DOHH2 (cell line): Measurements from ENCODE around the gene CCDC88C.

Source experiments
- H3F3A ChIP-seq: fragments of 200-600 bp; sonication (generic), shearing (Covaris generic); 2 replicates; pipeline ENCODE4 v1.6.0; 2016; ENCODE audit warnings: antibody characterized with exemption, mild to moderate bottlenecking; ENCODE audit not compliant: control insufficient read depth, insufficient read depth
- H3K27ac ChIP-seq: fragments of 200-600 bp; sonication (generic); 2 replicates; pipeline ENCODE4 v1.5.1; 2014; ENCODE audit warnings: low read depth, mild to moderate bottlenecking, low read length, moderate library complexity
- H3K27me3 ChIP-seq: fragments of 200-600 bp; sonication (generic); 2 replicates; pipeline ENCODE4 v1.6.1; 2014; ENCODE audit warnings: mild to moderate bottlenecking, low read length, mixed read lengths; ENCODE audit not compliant: control insufficient read depth
- H3K36me3 ChIP-seq: fragments of 200-600 bp; sonication (generic); 2 replicates; pipeline ENCODE4 v1.6.1; 2014; ENCODE audit warnings: mild to moderate bottlenecking, low read length, moderate library complexity, mixed read lengths; ENCODE audit not compliant: control insufficient read depth
- H3K4me1 ChIP-seq: fragments of 200-600 bp; sonication (generic); 2 replicates; pipeline ENCODE4 v1.6.1; 2014; ENCODE audit warnings: mild to moderate bottlenecking, low read length, mixed read lengths; ENCODE audit not compliant: control insufficient read depth
- H3K4me2 ChIP-seq: fragments of 200-600 bp; sonication (generic); 2 replicates; pipeline ENCODE4 v1.6.0; 2014; ENCODE audit warnings: mild to moderate bottlenecking, low read length, moderate library complexity
- H3K4me3 ChIP-seq: fragments of 200-600 bp; sonication (generic); 2 replicates; pipeline ENCODE4 v1.5.1; 2014; ENCODE audit warnings: mild to moderate bottlenecking, low read length, mixed read lengths
- H3K79me2 ChIP-seq: fragments of 200-600 bp; sonication (generic); 2 replicates; pipeline ENCODE4 v1.6.1; 2014; ENCODE audit warnings: mild to moderate bottlenecking, low read length, mixed read lengths; ENCODE audit not compliant: control insufficient read depth
- H3K9me2 ChIP-seq: fragments of 200-600 bp; sonication (generic); replicated peaks from 2 replicates; pipeline ENCODE4 v1.6.1; 2014; ENCODE audit warnings: mild to moderate bottlenecking, low read length, mixed read lengths; ENCODE audit not compliant: control insufficient read depth
- H3K9me3 ChIP-seq: fragments of 200-600 bp; sonication (generic); 2 replicates; pipeline ENCODE4 v1.6.1; 2014; ENCODE audit warnings: antibody characterized with exemption, low read length, mixed read lengths; ENCODE audit not compliant: control insufficient read depth, insufficient read depth
- H4K20me1 ChIP-seq: fragments of 200-600 bp; sonication (generic); 2 replicates; pipeline ENCODE4 v1.6.0; 2014; ENCODE audit warnings: low read depth, mild to moderate bottlenecking, antibody characterized with exemption, low read length, moderate library complexity; ENCODE audit not compliant: control insufficient read depth, insufficient read depth
- CTCF ChIP-seq: fragments of 200-600 bp; sonication (generic); IDR thresholded peaks from one replicate; pipeline ENCODE4 v1.5.1; 2014; ENCODE audit warnings: antibody characterized with exemption, mild to moderate bottlenecking, low read depth, low read length; ENCODE audit not compliant: poor library complexity, severe bottlenecking
- EZH2phosphoT487 ChIP-seq: fragments of 200-600 bp; sonication (generic); IDR thresholded peaks from 2 replicates; pipeline ENCODE4 v1.6.1; 2017; ENCODE audit warnings: borderline replicate concordance, mild to moderate bottlenecking, antibody characterized with exemption, low read length, moderate library complexity, mixed read lengths

The CCDC88C gene

GRCh38 chr14:91293281-91293680 is 124.3 kb downstream of the CCDC88C start:
- H3K27me3 ChIP-seq: no peaks in the 10 kb centered on the region
- H3K36me3 ChIP-seq: peaks cover 96% of the 10 kb centered on the region

GRCh38 chr14:91292491-91292890 is 125.1 kb downstream of the CCDC88C start:
- H3K36me3 ChIP-seq: peaks cover 96% of the 10 kb centered on the region

More at GRCh38 chr14:91293281-91293680, 124.3 kb downstream of the CCDC88C start:
- Histone ChIP-seq H4K20me1 (no peaks in the 10 kb centered on the region), H3K9me2 (no peaks in the 10 kb centered on the region), H3K9me3 (no peaks in the 10 kb centered on the region), H3F3A (peaks cover 16% of the 10 kb centered on the region), H3K4me3 (no peak overlapping the region), H3K4me2 (no peak overlapping the region), H3K4me1 (no peaks in the 10 kb centered on the region), H3K27ac (no peak overlapping the region), H3K79me2 (no peaks in the 10 kb centered on the region; the same call in 1 of the 2 replicates)
- no peak for TF ChIP-seq EZH2phosphoT487
- TF ChIP-seq CTCF: no peak

GRCh38 chr14:91291786-91292405 is 125.7 kb downstream of the CCDC88C start:
- H3K27ac ChIP-seq: no peak overlapping the region
- no peak overlapping the region for H3K4me3 ChIP-seq
- TF ChIP-seq CTCF (no peak), EZH2phosphoT487 (no peak)
- H3K4me1 ChIP-seq: peaks cover 4% of the 10 kb centered on the region
- H3F3A ChIP-seq: peaks cover 29% of the 10 kb centered on the region
- no peak overlapping the region for H3K4me2 ChIP-seq
- H3K9me3 ChIP-seq: no peaks in the 10 kb centered on the region
- peaks cover 93% of the 10 kb centered on the region for H3K36me3 ChIP-seq
- no peaks in the 10 kb centered on the region for H3K27me3 ChIP-seq
- no peaks in the 10 kb centered on the region for H4K20me1 ChIP-seq
- H3K9me2 ChIP-seq: no peaks in the 10 kb centered on the region
- no peaks in the 10 kb centered on the region; the same call in 1 of the 2 replicates for H3K79me2 ChIP-seq

More at GRCh38 chr14:91292491-91292890, 125.1 kb downstream of the CCDC88C start:
- Histone ChIP-seq H3K4me2 (no peak overlapping the region), H3K27me3 (no peaks in the 10 kb centered on the region), H3K4me1 (no peaks in the 10 kb centered on the region), H3K9me2 (no peaks in the 10 kb centered on the region), H3K9me3 (no peaks in the 10 kb centered on the region), H3F3A (peaks cover 23% of the 10 kb centered on the region), H3K27ac (no peak overlapping the region), H4K20me1 (no peaks in the 10 kb centered on the region), H3K79me2 (no peaks in the 10 kb centered on the region; the same call in 1 of the 2 replicates), H3K4me3 (no peak overlapping the region)
- TF ChIP-seq EZH2phosphoT487 (no peak), CTCF (no peak)
